Measurements from ENCODE around the gene CATSPERE. TPM values are rescaled to one million over a fixed set of nuclear protein-coding genes. Genes with fewer than 3 reads are reported as not detected.

The CATSPERE gene
- polyA plus RNA-seq, 4 donors: 0.19 to 0.74 TPM; not detected in 2

DNA sequence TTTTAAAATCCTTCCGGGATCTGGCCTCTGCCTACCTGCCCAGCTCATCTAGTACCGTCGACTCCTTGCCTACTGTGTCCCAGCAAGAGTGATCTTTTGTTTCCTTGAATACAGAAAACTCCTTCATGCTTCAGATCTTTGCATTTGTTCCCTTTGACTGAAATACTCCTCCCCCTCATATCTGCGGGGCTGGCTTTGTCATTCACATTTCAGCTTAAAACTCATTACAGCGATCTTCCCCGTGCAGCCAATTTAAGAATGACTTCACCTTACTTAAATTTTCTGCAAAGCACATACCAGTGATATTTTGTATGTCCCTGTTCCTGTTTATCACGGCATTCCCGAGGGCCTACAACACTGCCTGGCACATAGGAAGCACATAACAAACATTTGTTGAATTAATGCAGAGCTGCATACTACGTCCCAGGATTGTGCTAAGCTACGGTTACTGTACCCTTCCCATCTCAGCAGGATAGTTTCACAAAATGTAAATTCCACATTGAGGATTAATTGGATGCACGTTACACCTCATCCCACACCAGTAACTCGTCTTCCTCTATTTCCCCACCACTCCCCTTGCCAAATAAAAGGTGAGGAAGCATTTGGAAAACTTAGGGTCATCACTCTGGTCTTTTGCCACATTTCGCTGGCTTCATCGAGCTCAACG lies 191.0 kb downstream of the CATSPERE start:
- no peak for FAIRE-seq

DNA sequence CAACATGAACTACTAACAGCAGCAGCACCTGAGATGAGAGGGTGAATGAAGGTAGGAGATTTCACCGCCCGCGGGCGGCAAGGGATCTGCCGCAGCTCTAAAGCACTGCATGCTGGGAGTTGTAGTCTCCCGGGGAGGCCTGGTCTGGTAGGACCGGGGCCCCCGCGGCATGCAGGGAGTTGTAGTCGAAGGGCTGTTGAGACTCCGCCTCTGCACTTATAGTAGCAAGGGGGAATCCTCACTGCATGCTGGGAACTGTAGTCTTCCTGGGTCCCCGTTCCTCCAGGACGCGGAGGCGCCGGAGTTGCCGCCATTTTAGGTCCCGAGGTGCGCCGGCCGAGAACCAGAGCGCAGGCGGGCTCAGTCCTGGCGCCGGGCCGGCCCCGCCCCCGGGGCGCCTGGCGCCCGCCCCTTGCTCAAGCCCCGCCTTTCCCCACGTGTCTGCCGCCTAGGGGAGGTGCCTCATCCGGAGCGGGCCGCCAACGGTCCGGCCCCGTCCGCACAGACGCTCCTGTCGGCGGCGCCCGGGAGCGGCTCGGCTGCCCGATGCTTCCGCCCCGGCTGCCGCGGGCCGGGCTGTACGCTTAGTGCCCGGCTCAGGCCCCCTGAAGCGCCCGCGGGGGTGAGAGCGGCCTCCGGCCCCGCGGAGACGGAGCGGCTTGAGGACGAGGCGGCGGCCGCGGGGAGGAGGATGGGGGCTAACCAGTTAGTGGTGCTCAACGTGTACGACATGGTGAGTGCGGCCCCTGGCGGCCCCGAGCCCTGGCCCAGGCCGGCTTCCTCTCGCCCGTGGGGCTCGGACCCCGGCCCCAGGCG lies 191.8 kb downstream of the CATSPERE start, which contains the start of gene DESI2:
TSS of gene DESI2 (plus strand) at position 504 of the 816 bp plus-strand sequence. CDS start at position 692, 188 bp downstream.
- peaks cover 4 to 23% (median 12%) of the 10 kb centered on the region in 3 donors for H3K4me1 ChIP-seq (ENCODE audit: control insufficient read depth in 3 of 3, insufficient read depth in 2 of 3, low read depth in 1 of 3, low read length in 2 of 3)
- no peaks in the 10 kb centered on the region for H3K36me3 ChIP-seq (ENCODE audit: control insufficient read depth in 3 of 3, insufficient read depth in 2 of 3, low read depth in 1 of 3, low read length in 3 of 3)
- 0% methylated on average over 48 to 81 of the region's 81 CpGs for WGBS, 3 donors
- no peak for FAIRE-seq
- DNase-seq: peak; percentile 100
- no peaks in the 10 kb centered on the region for H3K27me3 ChIP-seq (ENCODE audit: control insufficient read depth in 3 of 3, insufficient read depth in 3 of 3, low read length in 3 of 3)
- H3K27ac ChIP-seq (ENCODE audit: low read depth in 1 of 3, low read length in 2 of 3): peak within 1 kb of the TSS; percentile 82 to 96 (median 84)
- H3K9me3 ChIP-seq (ENCODE audit: control insufficient read depth in 2 of 2, insufficient read depth in 1 of 2, low read depth in 1 of 2, low read length in 1 of 2): no peaks in the 10 kb centered on the region
- peak within 1 kb of the TSS; percentile 85 to 98 (median 94) for H3K4me3 ChIP-seq (ENCODE audit: low read depth in 1 of 3, low read length in 3 of 3)

More for the DNA sequence above, 191.0 kb downstream of the CATSPERE start:
- Histone ChIP-seq H3K9me3 (ENCODE audit: control insufficient read depth in 2 of 2, insufficient read depth in 1 of 2, low read depth in 1 of 2, low read length in 1 of 2) (no peaks in the 10 kb centered on the region), H3K4me3 (ENCODE audit: low read depth in 1 of 3, low read length in 3 of 3) (peak overlapping the region; percentile 33 to 59 (median 44)), H3K4me1 (ENCODE audit: control insufficient read depth in 3 of 3, insufficient read depth in 2 of 3, low read depth in 1 of 3, low read length in 2 of 3) (peaks cover 4 to 21% (median 5%) of the 10 kb centered on the region in 3 donors), H3K36me3 (ENCODE audit: control insufficient read depth in 3 of 3, insufficient read depth in 2 of 3, low read depth in 1 of 3, low read length in 3 of 3) (no peaks in the 10 kb centered on the region), H3K27me3 (ENCODE audit: control insufficient read depth in 3 of 3, insufficient read depth in 3 of 3, low read length in 3 of 3) (no peaks in the 10 kb centered on the region), H3K27ac (ENCODE audit: low read depth in 1 of 3, low read length in 2 of 3) (peak overlapping the region in 2 of 3 donors; percentile 57 to 83)
- WGBS, 3 donors: 42 to 46% (median 44%) methylated on average over 15 of the region's 15 CpGs
- DNase-seq: no peak

DNA sequence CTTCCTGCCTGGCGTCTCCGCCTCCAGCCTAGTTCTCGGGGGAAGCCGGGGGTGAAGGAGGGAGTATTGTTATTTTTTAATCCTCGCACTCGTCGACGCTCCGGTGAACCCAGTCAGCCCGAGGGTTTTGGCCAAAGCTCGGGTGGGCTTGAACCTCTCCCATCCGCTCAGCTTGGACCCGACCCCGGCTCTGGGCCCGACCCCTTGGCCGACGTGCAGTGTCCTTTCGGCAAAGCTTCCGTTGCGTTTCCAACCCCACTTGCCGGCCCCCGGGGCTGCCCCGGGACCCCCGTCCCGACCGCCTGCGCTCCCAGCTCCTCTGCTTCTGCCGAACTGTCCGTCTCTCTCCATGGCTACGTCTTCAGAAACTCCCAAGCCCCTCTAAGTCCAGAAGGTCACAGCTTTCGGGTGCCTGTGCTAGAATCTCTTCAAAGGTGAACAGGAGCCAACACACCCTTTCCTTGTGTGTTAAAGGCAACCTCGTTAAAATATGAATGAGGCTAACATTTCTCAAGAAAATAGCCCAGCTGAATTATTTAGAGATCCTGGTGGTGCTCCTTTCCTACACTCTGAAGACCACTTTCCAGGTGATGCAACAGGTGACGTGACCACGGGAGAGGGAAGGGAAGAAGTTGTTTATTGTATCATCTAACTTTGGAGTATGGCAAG lies 192.5 kb downstream of the CATSPERE start:
- no peaks in the 10 kb centered on the region for H3K36me3 ChIP-seq (ENCODE audit: control insufficient read depth in 3 of 3, insufficient read depth in 2 of 3, low read depth in 1 of 3, low read length in 3 of 3)
- H3K4me3 ChIP-seq (ENCODE audit: low read depth in 1 of 3, low read length in 3 of 3): peak overlapping the region; percentile 85 to 98 (median 94)
- H3K27ac ChIP-seq (ENCODE audit: low read depth in 1 of 3, low read length in 2 of 3): peak overlapping the region; percentile 82 to 96 (median 84)
- 0% methylated on average over 32 to 34 of the region's 34 CpGs for WGBS, 3 donors
- FAIRE-seq (no peak), DNase-seq (peak; percentile 37 to 58)
- peaks cover 4 to 23% (median 12%) of the 10 kb centered on the region in 3 donors for H3K4me1 ChIP-seq (ENCODE audit: control insufficient read depth in 3 of 3, insufficient read depth in 2 of 3, low read depth in 1 of 3, low read length in 2 of 3)
- no peaks in the 10 kb centered on the region for H3K27me3 ChIP-seq (ENCODE audit: control insufficient read depth in 3 of 3, insufficient read depth in 3 of 3, low read length in 3 of 3)
- no peaks in the 10 kb centered on the region for H3K9me3 ChIP-seq (ENCODE audit: control insufficient read depth in 2 of 2, insufficient read depth in 1 of 2, low read depth in 1 of 2, low read length in 1 of 2)

DNA sequence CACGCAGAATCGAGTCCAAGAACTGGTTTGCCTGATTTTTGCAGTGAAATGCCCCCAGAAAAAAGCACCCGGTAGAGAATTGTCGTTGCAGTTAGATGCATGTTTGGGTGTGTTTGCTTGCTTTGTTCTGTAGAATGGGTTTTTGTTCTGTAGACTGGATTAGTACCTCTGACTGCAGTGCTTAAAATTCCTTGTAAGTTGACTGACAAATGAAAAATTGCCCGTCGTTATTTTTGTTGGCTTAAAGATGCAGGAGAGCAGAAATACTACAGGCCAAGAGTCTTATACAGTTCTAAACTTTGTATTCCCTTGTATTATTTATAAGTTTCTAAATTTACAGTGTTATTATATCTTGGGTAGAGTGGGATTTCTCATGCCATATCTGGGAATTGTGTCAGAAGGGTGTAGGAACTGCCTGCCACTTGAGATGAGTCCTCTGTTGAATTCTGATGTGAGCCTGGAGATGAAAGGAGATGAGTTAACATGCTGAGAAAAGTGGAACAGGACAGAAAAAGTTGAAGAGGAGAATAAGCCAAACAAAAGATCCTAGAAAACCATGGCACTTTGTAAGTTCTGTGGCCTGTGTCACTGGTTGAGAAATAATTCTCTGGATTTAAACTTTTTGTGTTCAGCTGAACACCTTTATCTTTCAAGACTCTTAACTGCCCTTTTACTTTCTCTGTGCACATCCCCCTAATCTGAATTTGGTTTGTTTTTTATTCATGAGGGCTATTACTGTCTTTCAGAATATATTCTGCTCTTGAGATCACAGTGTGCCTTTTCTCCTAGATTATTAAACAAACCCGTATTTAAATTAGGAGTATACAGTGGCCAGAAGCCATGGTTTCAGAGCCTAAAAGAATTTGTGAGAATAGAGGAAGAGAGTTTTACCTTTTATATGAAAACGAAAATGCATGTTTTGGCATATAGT lies 193.3 kb downstream of the CATSPERE start:
- H3K27ac ChIP-seq (ENCODE audit: low read depth in 1 of 3, low read length in 2 of 3): peak overlapping the region in 1 of 3 donors; percentile 96
- WGBS, 3 donors: 10 to 14% (median 10%) methylated on average over 8 of the region's 8 CpGs
- H3K9me3 ChIP-seq (ENCODE audit: control insufficient read depth in 2 of 2, insufficient read depth in 1 of 2, low read depth in 1 of 2, low read length in 1 of 2): no peaks in the 10 kb centered on the region
- FAIRE-seq: no peak
- peak overlapping the region; percentile 85 to 98 (median 94) for H3K4me3 ChIP-seq (ENCODE audit: low read depth in 1 of 3, low read length in 3 of 3)
- DNase-seq: peak in 1 of 2 donors; percentile 17
- H3K4me1 ChIP-seq (ENCODE audit: control insufficient read depth in 3 of 3, insufficient read depth in 2 of 3, low read depth in 1 of 3, low read length in 2 of 3): peaks cover 4 to 23% (median 12%) of the 10 kb centered on the region in 3 donors
- H3K27me3 ChIP-seq (ENCODE audit: control insufficient read depth in 3 of 3, insufficient read depth in 3 of 3, low read length in 3 of 3): no peaks in the 10 kb centered on the region
- H3K36me3 ChIP-seq (ENCODE audit: control insufficient read depth in 3 of 3, insufficient read depth in 2 of 3, low read depth in 1 of 3, low read length in 3 of 3): no peaks in the 10 kb centered on the region

DNA sequence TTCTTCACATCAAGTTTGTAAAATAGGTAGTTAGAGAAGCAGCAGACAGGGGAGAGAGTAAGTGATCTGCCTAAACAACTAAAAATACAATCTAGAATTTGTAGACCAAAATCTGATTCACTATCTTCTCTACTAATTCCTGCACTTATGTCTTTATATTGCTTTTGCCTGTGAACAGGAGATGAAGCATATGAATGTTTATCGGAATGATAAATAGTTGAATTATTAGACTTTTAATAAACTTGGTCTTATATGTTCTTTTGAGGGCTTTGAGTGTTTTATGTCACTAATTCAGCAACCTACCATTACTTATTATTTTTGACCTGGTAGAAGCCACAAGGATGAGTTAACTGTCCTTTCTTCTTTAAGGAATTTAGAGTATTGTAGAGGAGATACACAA lies 194.1 kb downstream of the CATSPERE start:
- 92 to 93% (median 93%) methylated on average over 1 of the region's 1 CpG for WGBS, 3 donors
- FAIRE-seq (no peak), DNase-seq (no peak)
- H3K9me3 ChIP-seq (ENCODE audit: control insufficient read depth in 2 of 2, insufficient read depth in 1 of 2, low read depth in 1 of 2, low read length in 1 of 2): no peaks in the 10 kb centered on the region
- no peak overlapping the region for H3K27ac ChIP-seq (ENCODE audit: low read depth in 1 of 3, low read length in 2 of 3)
- peak overlapping the region in 1 of 3 donors; percentile 98 for H3K4me3 ChIP-seq (ENCODE audit: low read depth in 1 of 3, low read length in 3 of 3)
- H3K36me3 ChIP-seq (ENCODE audit: control insufficient read depth in 3 of 3, insufficient read depth in 2 of 3, low read depth in 1 of 3, low read length in 3 of 3): peaks cover 0 to 2% (median 0%) of the 10 kb centered on the region in 3 donors
- no peaks in the 10 kb centered on the region for H3K27me3 ChIP-seq (ENCODE audit: control insufficient read depth in 3 of 3, insufficient read depth in 3 of 3, low read length in 3 of 3)
- peaks cover 4 to 23% (median 12%) of the 10 kb centered on the region in 3 donors for H3K4me1 ChIP-seq (ENCODE audit: control insufficient read depth in 3 of 3, insufficient read depth in 2 of 3, low read depth in 1 of 3, low read length in 2 of 3)

DNA sequence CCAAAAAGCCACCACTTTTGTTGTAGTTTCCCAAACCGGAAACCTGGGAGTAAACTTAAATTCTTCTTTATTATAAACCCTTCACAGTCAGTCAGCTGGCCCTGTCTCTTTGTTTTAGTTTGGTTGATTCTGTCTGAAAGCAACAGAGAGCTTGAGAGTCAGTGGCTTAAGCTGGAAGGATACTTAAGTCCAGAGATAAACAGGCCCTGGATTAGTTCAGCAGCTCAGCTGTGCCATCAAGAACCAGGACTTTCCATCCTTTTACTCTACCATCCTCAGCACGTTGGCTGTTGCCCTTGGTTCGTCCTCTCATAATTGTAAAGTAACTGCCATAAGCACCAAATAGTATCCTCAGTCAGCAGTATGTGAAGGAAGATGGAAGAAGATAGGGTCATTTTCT lies 196.3 kb downstream of the CATSPERE start:
- H3K9me3 ChIP-seq (ENCODE audit: control insufficient read depth in 2 of 2, insufficient read depth in 1 of 2, low read depth in 1 of 2, low read length in 1 of 2): no peaks in the 10 kb centered on the region
- no peak overlapping the region for H3K4me3 ChIP-seq (ENCODE audit: low read depth in 1 of 3, low read length in 3 of 3)
- peaks cover 0 to 4% (median 0%) of the 10 kb centered on the region in 3 donors for H3K36me3 ChIP-seq (ENCODE audit: control insufficient read depth in 3 of 3, insufficient read depth in 2 of 3, low read depth in 1 of 3, low read length in 3 of 3)
- DNase-seq (no peak), FAIRE-seq (no peak)
- no peaks in the 10 kb centered on the region for H3K27me3 ChIP-seq (ENCODE audit: control insufficient read depth in 3 of 3, insufficient read depth in 3 of 3, low read length in 3 of 3)
- 75 to 86% (median 83%) methylated on average over 3 of the region's 3 CpGs for WGBS, 3 donors
- no peak overlapping the region for H3K27ac ChIP-seq (ENCODE audit: low read depth in 1 of 3, low read length in 2 of 3)
- peaks cover 4 to 19% (median 12%) of the 10 kb centered on the region in 3 donors for H3K4me1 ChIP-seq (ENCODE audit: control insufficient read depth in 3 of 3, insufficient read depth in 2 of 3, low read depth in 1 of 3, low read length in 2 of 3)

DNA sequence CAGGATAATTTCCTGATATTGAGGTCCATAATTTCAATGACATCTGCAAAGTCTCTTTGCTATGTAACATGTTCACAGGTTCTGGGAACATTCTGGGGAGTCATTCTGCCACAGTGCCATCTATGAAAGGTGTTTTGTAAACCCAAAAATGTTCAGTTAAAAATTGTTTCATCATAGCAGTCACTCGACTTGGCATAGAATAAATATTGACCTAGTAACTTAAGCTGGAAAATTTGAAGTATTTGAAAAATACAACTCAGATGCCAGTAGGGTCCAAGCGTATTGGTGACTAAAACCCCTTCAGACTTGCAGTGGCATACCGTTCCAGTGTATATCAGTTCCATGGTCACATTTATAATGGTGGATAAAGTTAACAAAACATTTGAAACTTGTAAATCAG lies 198.6 kb downstream of the CATSPERE start:
- DNase-seq (no peak), FAIRE-seq (no peak)
- H3K4me1 ChIP-seq (ENCODE audit: control insufficient read depth in 3 of 3, insufficient read depth in 2 of 3, low read depth in 1 of 3, low read length in 2 of 3): peaks cover 4 to 17% (median 12%) of the 10 kb centered on the region in 3 donors
- peaks cover 0 to 4% (median 0%) of the 10 kb centered on the region in 3 donors for H3K36me3 ChIP-seq (ENCODE audit: control insufficient read depth in 3 of 3, insufficient read depth in 2 of 3, low read depth in 1 of 3, low read length in 3 of 3)
- H3K27ac ChIP-seq (ENCODE audit: low read depth in 1 of 3, low read length in 2 of 3): no peak overlapping the region
- no peak overlapping the region for H3K4me3 ChIP-seq (ENCODE audit: low read depth in 1 of 3, low read length in 3 of 3)
- H3K9me3 ChIP-seq (ENCODE audit: control insufficient read depth in 2 of 2, insufficient read depth in 1 of 2, low read depth in 1 of 2, low read length in 1 of 2): no peaks in the 10 kb centered on the region
- H3K27me3 ChIP-seq (ENCODE audit: control insufficient read depth in 3 of 3, insufficient read depth in 3 of 3, low read length in 3 of 3): no peaks in the 10 kb centered on the region
- WGBS, 3 donors: 75 to 80% (median 76%) methylated on average over 3 of the region's 3 CpGs
